K562 (cell line): ENCODE measurements around the gene ATP6V0E1.

Experiments used
- CEBPB ChIP-seq: fragments of 450-650 bp; IDR thresholded peaks from 2 replicates; pipeline ENCODE4 v1.6.1; 2016; ENCODE audit warnings: missing genetic modification characterization, missing compliant biosample characterization
- CREM ChIP-seq: IDR thresholded peaks from 2 replicates; pipeline ENCODE4 v1.6.1; 2014; ENCODE audit warnings: antibody characterized with exemption, low read depth
- DDX20 ChIP-seq: fragments of 450-650 bp; IDR thresholded peaks from 2 replicates; pipeline ENCODE4 v1.6.1; 2016; ENCODE audit warnings: missing genetic modification characterization, low read depth, mild to moderate bottlenecking, missing compliant biosample characterization, moderate library complexity
- RB1 ChIP-seq: fragments of 450-650 bp; IDR thresholded peaks from 2 replicates; pipeline ENCODE4 v1.6.1; 2017; ENCODE audit warnings: low read depth, mild to moderate bottlenecking
- TCFL5 ChIP-seq: fragments of 250-450 bp; sonication (Bioruptor Pico); conservative IDR thresholded peaks from 2 replicates; pipeline ENCODE4 v1.6.1; 2021; ENCODE audit warnings: mild to moderate bottlenecking, moderate library complexity, matching md5 sums
- USF2 ChIP-seq: sonication (generic); formaldehyde crosslinking; IDR thresholded peaks from 2 replicates; pipeline ENCODE4 v1.5.0; 2020; ENCODE audit warnings: missing genetic modification reagents
- ZNF217 ChIP-seq: sonication (generic); formaldehyde crosslinking; IDR thresholded peaks from 2 replicates; pipeline ENCODE4 v1.8.0; 2022; ENCODE audit warnings: mild to moderate bottlenecking, missing genetic modification reagents
- ZNF57 ChIP-seq: fragments of 450-650 bp; formaldehyde crosslinking; IDR thresholded peaks from 2 replicates; pipeline ENCODE4 v1.4.0; 2020; ENCODE audit warnings: mild to moderate bottlenecking, moderate library complexity

DNA sequence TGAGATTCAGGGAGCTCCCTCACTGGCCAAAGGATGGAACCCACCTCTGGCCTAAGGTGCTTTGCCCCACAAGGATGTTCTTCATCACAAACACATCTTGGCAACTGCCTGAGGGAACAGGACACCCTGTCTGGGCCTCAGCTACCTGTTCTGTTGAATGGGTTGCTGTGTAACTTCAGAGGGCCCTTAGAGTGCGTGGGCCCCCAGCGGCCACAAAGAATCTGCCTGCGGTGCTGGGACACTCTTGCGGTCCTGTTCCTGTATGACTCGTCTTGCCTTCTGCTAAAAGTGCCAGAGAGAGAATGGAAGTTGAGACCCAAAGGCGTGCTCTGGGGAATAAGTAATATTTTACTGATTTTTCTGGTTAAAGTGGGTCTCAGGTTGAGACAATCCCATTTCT is 38.4 kb upstream of the ATP6V0E1 start:
- TF ChIP-seq TCFL5 = no peak
- TF ChIP-seq CREM = no peak
- no peak for TF ChIP-seq USF2 (CRISPR knock-in tag)
- no peak for TF ChIP-seq DDX20 (tag)
- TF ChIP-seq ZNF57 = no peak
- TF ChIP-seq RB1 = no peak
- TF ChIP-seq CEBPB (tag) = no peak
- TF ChIP-seq ZNF217 (CRISPR knock-in tag) = no peak
